Dedifferentiated amniotic fluid mesenchymal stem cell (primary cell): Measurements from ENCODE around the gene ABCB9.

Experiments
- DNase-seq: peaks from one replicate; pipeline ENCODE4 v3.0.0-alpha.2; 2016; ENCODE audit errors: extremely low spot score

The ABCB9 gene

DNA sequence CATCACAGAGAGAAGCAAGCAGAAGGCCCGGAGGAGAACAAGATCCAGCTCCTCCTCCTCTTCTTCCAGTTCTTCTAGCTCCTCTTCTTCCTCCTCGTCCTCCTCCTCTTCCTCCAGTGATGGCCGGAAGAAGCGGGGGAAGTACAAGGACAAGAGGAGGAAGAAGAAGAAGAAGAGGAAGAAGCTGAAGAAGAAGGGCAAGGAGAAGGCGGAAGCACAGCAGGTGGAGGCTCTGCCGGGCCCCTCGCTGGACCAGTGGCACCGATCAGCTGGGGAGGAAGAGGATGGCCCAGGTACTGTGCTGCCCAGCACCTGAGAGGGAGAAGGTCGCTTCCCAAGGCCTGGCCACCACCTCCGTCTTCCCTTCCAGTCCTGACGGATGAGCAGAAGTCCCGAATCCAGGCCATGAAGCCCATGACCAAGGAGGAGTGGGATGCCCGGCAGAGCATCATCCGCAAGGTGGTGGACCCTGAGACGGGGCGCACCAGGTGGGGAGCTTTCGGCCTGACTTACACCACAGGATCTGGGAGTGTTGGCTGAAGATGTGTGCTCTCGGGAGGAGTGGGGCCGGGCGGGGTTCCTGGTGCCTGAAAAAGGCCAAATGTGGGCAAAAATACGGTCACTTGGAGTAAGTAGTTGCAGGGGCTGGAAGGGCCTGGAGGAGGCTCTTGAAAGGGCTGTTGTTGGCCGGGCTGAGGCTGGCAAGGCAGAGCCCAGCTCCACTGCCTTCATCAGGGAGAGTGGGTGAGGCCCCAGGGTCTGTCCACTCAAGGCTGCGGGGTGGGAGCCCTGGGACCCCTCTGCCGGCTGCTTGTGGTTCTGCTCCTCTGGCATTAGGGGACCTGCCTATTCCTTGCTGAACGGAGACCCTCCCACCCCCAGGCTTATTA lies 15.6 kb upstream of the ABCB9 start:
- no peak for DNase-seq

DNA sequence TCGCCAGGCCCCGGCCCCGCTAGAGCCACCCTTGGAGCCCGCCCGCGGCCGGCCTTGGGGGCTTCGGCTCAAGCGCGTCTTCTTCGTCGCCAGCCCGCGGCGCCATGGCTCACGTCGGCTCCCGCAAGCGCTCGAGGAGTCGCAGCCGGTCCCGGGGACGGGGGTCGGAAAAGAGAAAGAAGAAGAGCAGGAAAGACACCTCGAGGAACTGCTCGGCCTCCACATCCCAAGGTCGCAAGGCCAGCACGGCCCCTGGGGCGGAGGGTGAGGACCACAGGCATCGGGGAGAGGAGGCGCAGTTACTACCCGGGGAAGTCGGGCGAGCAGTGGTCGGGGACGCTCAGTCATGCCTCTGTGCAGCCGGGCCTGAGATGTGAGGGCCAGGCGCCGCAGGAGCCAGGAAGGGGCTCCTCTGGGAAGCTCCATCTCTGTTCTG lies 14.8 kb upstream of the ABCB9 start:
- no peak for DNase-seq

DNA sequence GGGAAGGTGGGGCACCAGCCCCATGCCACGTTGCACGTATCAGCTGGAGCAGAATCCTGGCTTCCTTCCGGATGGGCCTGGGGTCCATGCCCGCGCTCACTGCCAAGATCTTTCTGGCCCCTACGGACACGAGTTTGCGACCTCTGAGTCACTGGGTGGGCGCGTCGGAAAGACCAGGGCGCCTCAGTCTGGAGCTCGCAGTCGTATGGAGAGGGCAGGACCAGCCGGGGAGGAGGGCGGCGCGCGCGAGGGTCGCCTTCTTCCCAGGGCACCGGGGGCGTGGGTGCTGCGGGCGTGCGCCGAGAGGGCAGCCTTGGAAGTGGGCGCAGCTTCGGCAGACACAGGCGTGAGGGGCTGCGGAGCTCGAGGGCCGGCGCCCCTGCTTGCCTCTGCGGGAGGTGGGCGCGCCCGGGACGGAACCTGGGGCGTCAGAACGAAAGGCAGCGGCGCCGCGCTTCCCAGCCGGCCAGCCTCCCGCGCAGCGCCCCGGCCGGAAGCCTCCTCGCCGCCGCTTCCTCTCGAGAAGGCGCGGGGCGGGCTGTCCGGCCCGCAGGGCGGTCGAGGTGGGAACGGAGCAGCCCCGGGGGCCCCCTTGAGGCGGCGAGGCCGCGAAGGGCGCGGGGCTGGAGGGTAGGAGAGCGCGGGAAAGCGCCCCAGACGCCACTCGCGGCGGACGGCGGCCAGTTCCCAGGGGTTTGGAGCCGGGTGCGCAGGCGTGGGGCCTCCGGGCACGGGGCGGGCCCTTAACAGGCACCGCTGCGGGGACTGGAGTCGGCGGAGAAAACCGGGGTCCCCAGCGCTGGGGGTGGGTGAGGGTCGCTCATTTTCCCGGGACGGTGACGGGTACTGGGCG lies 14.1 kb upstream of the ABCB9 start, which contains the start of gene ARL6IP4:
Gene ARL6IP4 (plus strand): TSS at position 499 of the 853 bp plus-strand sequence. CDS start 459 bp downstream, outside the sequence.
- peak; percentile 31 for DNase-seq

DNA sequence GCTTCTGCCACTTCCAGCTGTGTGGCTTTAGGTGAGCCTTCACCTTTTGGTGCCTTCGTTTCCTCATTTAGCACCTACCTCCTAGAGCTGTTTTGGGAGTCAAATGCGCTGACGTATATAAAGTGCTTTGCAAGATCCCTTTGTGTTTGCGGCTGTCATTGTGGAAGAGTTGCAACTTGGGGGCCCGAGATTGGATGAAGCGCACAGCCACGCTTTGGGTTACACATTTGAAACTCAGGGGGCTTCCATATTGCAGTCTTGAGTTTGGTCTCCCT lies 13.6 kb upstream of the ABCB9 start:
- DNase-seq: no peak

DNA sequence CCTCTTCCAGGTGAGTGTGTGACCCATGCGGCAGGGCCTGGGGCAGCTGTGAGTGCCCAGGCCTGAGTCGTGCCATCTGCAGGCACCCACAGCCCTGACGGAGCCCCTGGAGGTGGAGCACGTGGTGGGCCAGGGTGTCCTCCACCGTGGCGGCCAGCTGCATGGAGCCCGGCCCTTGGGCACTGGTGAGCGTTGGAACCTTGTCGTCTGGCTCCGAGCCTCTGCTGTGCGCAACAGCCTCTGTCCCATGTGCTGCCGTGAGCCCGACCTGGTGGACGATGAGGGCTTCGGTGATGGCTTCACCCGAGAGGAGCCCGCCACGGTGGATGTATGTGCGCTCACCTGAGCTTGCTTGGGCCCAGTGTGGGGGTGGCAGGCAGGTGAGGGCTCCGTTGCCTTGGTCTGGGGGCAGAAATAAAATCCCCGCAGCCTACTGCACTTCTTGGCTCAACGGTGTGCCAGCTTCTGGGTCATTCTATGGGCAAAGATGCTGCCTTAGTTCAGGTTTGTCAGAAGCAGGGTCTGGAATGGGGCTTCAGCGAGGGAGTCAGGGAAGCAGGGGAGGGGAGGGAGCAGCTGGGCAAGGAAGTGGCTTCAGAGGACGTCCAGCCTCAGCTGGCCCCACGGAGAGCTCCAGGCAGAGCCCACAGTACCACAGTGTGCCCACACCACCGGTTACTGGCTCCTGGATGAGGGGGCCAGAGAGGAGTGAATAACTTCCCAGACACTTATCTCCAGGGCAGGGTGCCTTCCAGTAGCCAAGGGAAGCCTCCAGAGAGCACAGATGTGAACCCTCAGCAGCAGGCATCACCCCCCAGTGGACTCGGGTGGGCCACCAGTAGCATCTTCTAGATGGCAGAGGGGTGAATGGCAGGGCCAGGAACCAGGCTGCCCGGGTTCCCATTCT lies 13.0 kb upstream of the ABCB9 start:
- no peak for DNase-seq

DNA sequence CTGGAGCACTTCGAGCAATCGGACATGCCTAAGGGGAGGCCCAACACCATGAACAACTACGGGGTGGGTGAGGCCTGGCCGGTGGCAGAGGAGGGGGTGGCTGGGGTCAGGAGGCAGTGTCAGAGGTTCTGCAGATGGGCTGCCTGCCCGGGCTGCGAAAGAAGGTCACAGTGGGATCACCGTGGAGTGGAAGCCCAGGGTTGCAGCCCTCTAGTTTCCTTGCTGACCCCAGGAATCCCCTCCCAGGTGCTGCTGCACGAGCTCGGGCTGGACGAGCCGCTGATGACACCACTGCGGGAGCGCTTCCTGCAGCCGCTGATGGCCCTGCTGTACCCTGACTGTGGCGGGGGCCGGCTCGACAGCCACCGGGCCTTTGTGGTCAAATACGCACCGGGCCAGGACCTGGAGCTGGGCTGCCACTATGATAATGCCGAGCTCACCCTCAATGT lies 12.3 kb upstream of the ABCB9 start:
- DNase-seq: no peak

DNA sequence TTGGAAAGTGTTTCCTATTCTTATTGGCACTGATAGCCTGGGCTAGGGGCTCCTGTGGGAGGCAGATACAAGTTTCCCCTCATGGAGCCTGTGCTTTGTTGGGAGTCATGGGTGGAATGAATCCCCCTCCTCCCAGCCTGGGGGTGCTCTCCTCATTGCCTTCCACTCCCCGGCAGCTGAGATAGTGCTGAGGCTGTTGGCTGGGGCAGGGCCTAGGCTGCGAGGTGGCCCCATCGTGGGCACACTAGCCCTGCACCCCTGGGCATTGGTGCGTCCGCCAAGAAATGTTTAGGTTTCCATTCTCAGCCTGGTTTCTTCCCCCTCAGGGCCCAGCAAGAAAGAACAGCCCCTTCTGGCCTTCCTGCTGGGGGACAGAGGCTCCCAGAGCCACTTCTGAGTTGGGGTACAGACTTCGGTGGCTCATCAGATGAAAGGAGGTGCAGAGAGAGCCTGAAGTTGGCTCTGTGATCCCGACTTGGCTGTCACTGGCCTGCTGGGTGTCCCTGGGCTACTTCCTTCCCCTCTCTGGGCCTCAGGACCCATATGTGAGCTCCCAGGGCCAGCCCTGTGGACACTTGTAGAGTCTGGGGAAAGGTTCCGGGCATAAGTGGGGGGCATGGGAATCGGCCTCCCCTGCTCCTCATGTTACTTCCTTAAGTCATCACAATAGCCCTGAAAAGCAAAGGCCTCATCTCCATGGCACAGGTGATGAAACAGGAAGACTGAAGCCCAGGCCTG lies 11.6 kb upstream of the ABCB9 start:
- no peak for DNase-seq

DNA sequence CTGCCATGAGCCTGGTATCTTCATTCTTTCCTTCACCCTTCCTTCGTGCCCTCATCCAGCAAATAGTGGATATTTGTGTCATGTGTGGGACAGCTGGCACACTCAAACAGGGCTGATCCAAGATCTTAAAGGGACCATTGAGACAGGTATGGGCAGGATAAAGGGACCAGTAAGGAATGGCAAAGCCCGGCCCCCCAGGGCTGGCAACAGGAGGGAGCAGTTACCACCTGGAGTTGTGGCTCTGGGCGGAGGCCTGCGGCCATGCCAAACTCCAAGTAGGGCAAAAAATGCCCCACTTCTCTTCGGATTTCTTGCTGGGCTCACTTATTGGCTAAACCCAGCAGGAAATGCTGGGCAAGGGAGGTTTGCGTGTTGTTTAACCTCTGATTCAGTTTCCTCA lies 10.9 kb upstream of the ABCB9 start:
- DNase-seq: no peak

DNA sequence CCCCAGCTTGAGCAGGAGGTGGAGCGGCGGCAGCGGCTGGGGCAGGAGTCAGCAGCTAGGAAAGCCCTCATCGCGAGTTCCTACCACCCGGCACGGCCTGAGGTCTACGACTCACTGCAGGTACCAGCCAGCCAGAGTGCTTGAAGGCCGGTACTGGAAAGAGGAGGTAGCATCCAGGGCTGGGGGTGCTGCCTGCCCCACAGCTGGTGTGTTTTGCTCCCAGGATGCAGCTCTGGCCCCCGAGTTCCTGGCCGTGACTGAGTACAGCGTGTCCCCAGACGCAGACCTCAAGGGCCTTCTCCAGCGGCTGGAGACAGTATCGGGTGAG lies 10.3 kb upstream of the ABCB9 start:
- DNase-seq: no peak

DNA sequence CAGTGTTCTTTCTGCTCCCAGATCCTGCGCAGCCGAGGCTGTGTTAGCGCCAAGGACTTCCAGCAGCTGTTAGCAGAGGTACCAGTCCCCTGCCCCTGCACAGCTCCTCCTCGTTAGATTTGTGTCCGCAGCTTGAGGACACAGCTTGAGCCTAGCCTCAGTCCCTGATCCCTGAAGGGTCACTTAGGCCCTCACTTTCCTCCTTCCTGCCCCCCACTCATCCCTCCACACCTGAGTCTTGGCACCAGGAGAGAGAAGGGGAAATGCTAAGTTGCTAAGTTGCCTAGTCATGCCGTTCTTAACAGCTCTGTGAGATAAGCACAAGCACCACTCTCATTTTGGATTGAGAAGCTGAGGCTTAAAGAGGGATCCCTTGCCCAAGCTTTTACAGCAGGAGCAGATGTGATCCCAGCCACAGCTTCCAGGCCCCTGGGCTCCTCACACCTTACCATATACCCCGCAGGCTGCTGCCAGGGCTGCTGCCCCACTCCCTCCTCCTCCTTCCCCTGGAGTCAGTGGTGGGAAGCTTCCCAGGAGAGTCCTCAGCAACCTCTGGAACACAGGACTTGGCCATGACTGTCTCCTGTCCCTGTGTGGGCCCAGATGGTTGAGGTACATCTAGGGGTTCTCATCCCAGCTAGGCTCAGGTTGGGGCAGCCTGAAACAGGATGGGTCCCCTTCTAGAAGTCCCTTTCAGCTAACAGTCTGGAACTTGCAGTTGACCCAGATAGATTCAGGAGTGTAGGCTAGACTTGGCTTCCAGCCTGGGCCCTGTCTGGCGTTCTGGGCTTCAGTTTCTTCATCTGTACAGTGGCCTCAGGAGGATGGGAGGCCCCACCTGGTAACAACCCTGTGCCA lies 9.8 kb upstream of the ABCB9 start:
- no peak for DNase-seq

DNA sequence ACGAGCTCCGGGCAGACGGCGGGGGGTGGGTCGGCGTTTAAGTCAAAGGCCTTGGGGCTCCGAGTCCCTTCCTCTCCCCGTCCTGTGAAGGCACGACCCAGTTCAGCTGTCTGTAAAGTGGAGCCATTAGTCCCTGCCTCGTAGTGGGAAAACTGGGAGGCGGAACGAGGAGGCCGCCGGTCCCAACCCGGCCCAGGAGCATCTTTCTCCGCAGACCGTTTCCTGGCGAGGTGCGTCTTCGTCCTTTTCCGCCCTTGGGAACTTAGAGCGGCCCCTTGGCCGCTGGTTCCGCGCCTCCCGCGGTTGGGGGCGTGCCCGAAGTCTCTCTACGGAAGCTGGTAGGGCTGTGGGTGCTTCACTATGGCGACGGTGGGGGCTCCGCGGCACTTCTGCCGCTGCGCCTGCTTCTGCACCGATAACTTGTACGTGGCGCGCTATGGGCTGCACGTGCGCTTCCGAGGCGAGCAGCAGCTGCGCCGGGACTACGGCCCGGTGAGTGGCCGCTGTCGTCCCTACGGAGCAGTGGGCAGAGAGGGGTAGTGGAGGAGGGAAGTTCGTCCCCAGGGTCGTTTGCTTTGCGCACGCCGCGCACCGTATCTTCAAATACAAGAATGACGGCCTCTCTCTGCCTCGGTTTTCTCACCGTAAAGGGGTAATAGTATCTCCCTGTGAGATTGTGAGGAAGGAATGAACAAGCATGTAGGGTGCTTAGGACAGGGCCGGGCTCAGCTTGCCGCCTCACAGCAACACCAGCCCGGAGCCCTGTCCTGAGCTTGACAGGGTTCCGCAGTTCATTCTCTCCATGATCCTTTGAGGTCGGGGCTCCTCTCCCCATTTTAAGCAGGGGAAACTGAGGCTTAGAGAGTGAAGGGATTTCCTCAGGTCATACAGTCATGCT lies 8.9 kb upstream of the ABCB9 start, which contains the start of gene OGFOD2:
Gene OGFOD2 (plus strand): TSS at position 353 of the 898 bp plus-strand sequence. CDS start 8 bp downstream, at position 361.
- DNase-seq: peak; percentile 86

DNA sequence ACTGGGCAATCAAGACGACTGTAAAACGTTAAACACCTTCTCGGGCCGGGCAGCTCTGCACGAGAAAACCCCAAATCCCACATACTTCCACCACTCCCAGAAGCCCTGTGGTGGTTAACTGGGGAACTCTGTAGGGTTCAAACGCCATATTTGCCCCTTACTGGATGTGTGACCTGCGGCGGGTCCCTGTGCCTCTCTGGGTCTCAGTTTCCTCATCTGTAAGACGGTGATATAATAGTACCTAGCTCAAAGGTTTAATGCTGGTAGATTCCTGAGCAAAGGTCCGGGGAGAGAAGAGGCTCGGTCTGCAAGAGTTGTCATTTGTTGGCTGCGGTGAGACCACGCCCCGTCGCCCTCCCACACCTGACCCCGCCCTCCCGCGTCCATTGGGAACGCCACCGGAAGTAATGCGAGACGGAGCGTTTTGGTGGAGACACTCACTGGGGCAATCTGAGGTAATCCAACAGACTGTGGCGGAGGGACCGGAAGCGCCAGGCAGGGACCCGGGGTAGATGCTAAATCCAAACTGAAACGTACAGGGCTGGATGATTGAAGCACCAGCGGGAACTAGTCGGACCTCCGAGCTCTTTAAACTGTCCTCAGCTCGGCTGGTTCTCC lies 8.1 kb upstream of the ABCB9 start:
- DNase-seq: peak; percentile 98

DNA sequence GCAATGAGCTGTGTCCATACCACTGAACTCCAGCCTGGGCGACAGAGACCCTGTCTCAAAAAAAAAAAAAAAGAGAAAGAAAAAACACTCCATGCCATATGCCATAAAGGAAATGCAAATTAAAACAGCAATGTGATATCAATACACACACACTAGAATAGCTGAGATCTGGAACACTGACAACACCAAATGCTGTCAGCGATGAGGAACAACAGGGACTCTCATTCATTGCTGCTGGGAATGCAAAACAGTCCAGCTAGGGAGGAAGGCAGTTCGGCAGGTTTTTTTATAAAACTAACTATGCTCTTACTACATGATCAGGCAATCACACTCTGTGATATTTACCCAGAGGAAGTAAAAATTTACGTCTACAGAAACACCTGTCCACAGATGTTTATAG lies 3.4 kb upstream of the ABCB9 start:
- DNase-seq: no peak

DNA sequence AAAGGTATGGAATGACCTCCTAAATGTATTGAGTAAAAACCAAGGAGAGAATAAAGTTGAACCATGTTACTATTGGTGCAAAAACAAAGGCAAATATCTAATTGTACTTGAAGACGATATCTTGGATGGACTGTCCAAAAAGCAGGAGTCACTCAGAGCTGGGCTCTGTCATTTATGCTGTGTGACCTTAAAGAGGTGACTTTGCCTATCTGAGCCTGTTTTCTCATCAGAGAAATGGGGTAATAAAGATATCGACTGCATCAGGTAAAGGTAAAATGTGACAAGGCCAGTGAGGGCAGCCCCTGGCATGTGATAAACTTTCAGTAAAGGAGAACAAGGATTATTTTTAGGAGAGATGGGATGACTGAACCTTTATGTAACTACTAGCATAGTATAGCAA lies 1.8 kb upstream of the ABCB9 start:
- DNase-seq: no peak

DNA sequence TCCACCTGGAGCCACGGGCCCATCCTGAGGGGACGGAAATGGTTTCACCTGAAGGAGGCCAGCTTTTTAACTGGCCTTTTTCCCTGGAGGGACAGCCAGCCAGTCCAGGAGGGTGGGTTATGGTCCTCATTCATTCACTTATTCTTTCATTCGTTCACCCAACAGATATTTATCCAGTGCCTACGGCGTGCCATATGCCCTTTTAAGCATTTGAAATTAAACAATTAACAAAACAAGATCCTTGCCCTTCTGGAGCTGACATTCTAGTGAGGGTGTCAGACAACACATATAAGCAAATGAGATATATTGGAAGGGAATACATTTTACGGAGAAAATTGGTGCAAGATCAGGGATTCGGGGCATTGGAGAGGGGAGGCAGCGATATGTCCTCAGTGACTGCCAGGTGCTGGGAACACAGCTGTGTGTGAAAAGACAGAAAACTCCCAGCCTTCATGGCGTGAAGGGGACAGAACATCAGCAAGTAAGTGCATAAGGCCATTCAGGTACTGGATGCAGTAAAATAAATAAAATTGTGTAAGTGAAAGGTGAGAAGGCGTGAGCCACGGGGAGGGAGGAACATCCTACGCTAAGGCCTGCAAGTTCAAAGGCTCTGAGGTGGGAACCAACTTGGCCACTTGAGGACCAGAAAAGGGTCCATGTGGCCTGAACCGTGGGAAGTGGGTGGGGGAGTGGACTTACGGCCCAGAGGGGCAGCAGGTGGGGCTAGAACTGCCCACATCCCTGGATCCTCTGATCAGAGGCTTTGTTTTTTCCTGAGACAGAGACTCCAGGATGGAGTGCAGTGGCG lies 684 bp upstream of the ABCB9 start:
- no peak for DNase-seq

DNA sequence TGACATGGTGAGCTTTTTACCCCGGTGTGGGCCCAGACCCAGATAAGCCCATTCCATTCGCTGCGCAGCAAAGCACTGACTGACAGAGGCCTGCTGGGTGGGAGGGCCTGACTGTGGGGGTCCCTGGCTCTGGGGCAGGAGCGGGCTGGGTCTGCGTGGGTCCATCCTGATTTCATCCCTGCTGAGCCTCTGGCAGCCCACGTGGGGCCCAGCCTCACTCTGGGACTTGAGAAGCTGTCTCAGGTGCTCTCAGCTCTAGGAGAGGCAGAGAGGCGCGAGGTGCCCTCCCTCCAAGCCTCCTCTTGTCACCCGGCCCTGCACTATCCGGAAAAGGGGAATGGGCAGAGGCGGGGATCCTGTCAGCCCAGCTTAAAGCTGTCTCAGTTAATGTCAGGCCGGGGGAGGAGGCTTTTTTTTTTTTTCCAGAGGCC lies 927 bp downstream of the ABCB9 start:
- DNase-seq: no peak

DNA sequence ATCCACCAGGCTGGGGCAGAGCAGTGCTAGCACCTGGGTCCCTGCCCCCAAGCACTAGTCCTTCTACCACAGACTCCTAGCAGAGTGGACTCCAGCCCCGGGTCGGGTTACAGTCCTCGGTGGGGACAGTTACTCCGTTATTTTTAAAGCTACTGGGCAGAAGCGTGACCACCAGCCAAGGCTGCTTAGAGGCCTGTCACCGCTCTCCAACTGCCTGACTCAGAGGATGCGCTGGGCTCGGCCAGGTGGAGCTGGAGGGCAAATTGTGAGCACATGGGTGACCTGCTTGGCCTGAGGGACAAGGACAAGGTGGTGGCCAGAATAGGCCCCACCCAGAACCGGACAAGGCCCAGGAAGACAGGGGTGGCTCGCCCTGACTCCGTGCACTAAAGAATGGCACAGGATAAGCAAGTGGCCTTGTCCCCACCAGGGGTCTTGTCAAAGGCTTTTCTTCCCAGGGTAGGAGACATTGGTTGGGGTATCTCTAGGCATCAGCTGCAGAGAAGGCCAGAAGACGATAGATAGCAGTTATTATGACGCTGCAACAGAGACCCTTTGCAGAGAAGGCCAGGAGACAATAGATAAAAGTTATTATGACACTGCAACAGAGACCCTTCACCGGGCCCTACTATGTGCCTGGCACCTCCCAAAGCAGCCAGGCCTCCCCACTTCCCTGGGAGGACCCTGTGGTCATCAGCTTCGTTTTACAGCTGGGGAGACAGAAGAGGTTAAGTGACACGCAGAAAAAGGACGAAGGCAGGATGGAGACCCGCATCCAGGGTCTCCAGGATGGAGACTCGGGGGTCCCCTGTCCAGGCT lies 1.6 kb downstream of the ABCB9 start:
- no peak for DNase-seq
